Liver (tissue), 10 donors: ENCODE results near the gene CCDC182. TPM values are rescaled to one million over a fixed set of nuclear protein-coding genes. Genes with fewer than 3 reads are reported as not detected.

Experiments used
- DNase-seq: peaks from one replicate; pipeline ENCODE4 v3.0.0-alpha.2; 2017; ENCODE audit warnings: low spot score
- H3K27ac ChIP-seq, 2 donors: one replicate each; pipeline ENCODE4 v1.7.0; 2013; ENCODE audit warnings: inconsistent platforms in 2 of 2, low read length in 2 of 2, control low read depth in 1 of 2, low read depth in 1 of 2, mild to moderate bottlenecking in 1 of 2
- H3K27me3 ChIP-seq, 4 donors: one replicate each; pipeline versions ENCODE4 v1.6.1 to v1.7.0; 2013; ENCODE audit warnings: low read length in 3 of 4, inconsistent platforms in 1 of 4, mild to moderate bottlenecking in 1 of 4, moderate library complexity in 1 of 4; ENCODE audit not compliant: control insufficient read depth in 4 of 4, insufficient read depth in 4 of 4
- H3K36me3 ChIP-seq, 4 donors: one replicate each; pipeline versions ENCODE4 v1.6.1 to v1.7.0; 2013; ENCODE audit warnings: low read length in 3 of 4, mild to moderate bottlenecking in 3 of 4, low read depth in 1 of 4, moderate library complexity in 1 of 4; ENCODE audit not compliant: control insufficient read depth in 4 of 4, insufficient read depth in 3 of 4
- H3K4me1 ChIP-seq, 4 donors: one replicate each; pipeline versions ENCODE4 v1.6.1 to v1.7.0; 2013; ENCODE audit warnings: low read length in 3 of 4, mild to moderate bottlenecking in 3 of 4, moderate library complexity in 1 of 4; ENCODE audit not compliant: control insufficient read depth in 4 of 4, insufficient read depth in 4 of 4
- H3K4me3 ChIP-seq, 3 donors: one replicate each; pipeline versions ENCODE4 v1.6.1 to v1.7.0; 2013; ENCODE audit warnings: low read length in 3 of 3, control low read depth in 1 of 3, low read depth in 1 of 3, mild to moderate bottlenecking in 1 of 3
- H3K9ac ChIP-seq, 2 donors: one replicate each; pipeline ENCODE4 v1.7.0; 2013; ENCODE audit warnings: low read length in 2 of 2, mild to moderate bottlenecking in 2 of 2, moderate library complexity in 2 of 2, control low read depth in 1 of 2, low read depth in 1 of 2
- H3K9me3 ChIP-seq, 4 donors: one replicate each; pipeline versions ENCODE4 v1.6.1 to v1.7.0; 2013; ENCODE audit warnings: low read length in 3 of 4; ENCODE audit not compliant: control insufficient read depth in 4 of 4
- CTCF ChIP-seq: fragments of 150-350 bp; IDR thresholded peaks from 2 replicates; pipeline ENCODE4 v1.5.1; 2017; ENCODE audit warnings: improper control_type of control experiment, low read depth, low read length; ENCODE audit not compliant: missing input control
- EGR1 ChIP-seq, 2 donors: IDR thresholded peaks; 2 replicates each; pipeline ENCODE4 v1.6.1; 2016 to 2018; ENCODE audit warnings: antibody characterized with exemption in 2 of 2, low read depth in 2 of 2
- FOXA1 ChIP-seq: IDR thresholded peaks from 2 replicates; pipeline ENCODE4 v1.6.1; 2016; ENCODE audit warnings: antibody characterized with exemption
- GABPA ChIP-seq, 2 donors: IDR thresholded peaks in 1 of 2; conservative IDR thresholded peaks in 1 of 2; 2 replicates each; pipeline ENCODE4 v1.6.1; 2016; ENCODE audit warnings: antibody characterized with exemption in 2 of 2, mild to moderate bottlenecking in 1 of 2, moderate library complexity in 1 of 2
- HNF4G ChIP-seq: IDR thresholded peaks from 2 replicates; pipeline ENCODE4 v1.6.1; 2016; ENCODE audit warnings: antibody characterized with exemption
- JUND ChIP-seq, 2 donors: IDR thresholded peaks; 2 replicates each; pipeline ENCODE4 v1.6.1; 2016; ENCODE audit warnings: antibody characterized with exemption in 2 of 2
- MAX ChIP-seq: IDR thresholded peaks from 2 replicates; pipeline ENCODE4 v1.6.1; 2016; ENCODE audit warnings: antibody characterized with exemption
- NR2F2 ChIP-seq: IDR thresholded peaks from 2 replicates; pipeline ENCODE4 v1.6.1; 2016; ENCODE audit warnings: antibody characterized with exemption
- RAD21 ChIP-seq, 2 donors: IDR thresholded peaks; 2 replicates each; pipeline ENCODE4 v1.6.1; 2016; ENCODE audit warnings: antibody characterized with exemption in 2 of 2, mild to moderate bottlenecking in 2 of 2
- RXRA ChIP-seq, 2 donors: IDR thresholded peaks; 2 replicates each; pipeline ENCODE4 v1.6.1; 2017 to 2018; ENCODE audit warnings: antibody characterized with exemption in 2 of 2, mild to moderate bottlenecking in 1 of 2
- SP1 ChIP-seq: IDR thresholded peaks from 2 replicates; pipeline ENCODE4 v1.6.1; 2018; ENCODE audit warnings: antibody characterized with exemption, mild to moderate bottlenecking
- TAF1 ChIP-seq: conservative IDR thresholded peaks from 2 replicates; pipeline ENCODE4 v1.6.1; 2016; ENCODE audit warnings: antibody characterized with exemption, mild to moderate bottlenecking
- WGBS: extraction: QIAGEN DNeasy Blood & Tissue Kit; methylation state at CpG from one replicate; pipeline ENCODE4 v1.1.7; 2013; 5-methylcytosine and 5-hydroxymethylcytosine counted together
- polyA plus RNA-seq, 2 donors: library from polyadenylated mRNA; stranded (reverse) in 1 of 2; unstranded in 1 of 2; fragments of 200-250 nt in 1 of 2; fragments of >200 nt in 1 of 2; fragmentation: Nextera tagmentation in 1 of 2; extraction: Ambion mirVana in 1 of 2; gene quantifications; one replicate each; pipeline versions ENCODE4 v1.2.1 to v1.2.3, GENCODE V29; 2013 to 2015
- small RNA-seq: library from RNA; depleted of rRNA; stranded (forward); fragments of <200 nt; gene quantifications from one replicate; pipeline ENCODE3, GENCODE V24; 2014
- total RNA-seq, 2 donors: library from RNA; depleted of rRNA; stranded (reverse); fragments of >200 nt; gene quantifications; one replicate each; pipeline ENCODE4 v1.2.3, GENCODE V29; 2014
- TF ChIP-seq, protein P1 (sequence below): IDR thresholded peaks from 2 replicates; pipeline ENCODE4 v1.6.1; 2016; ENCODE audit warnings: antibody characterized with exemption
- TF ChIP-seq, protein P2 (sequence below): IDR thresholded peaks from 2 replicates; pipeline ENCODE4 v1.6.1; 2016; ENCODE audit warnings: antibody characterized with exemption, mild to moderate bottlenecking
- donor health status: healthy.
- donor health status: healthy.
- donor health status: healthy.
- donor health status: healthy.
- donor health status: healthy.

The CCDC182 gene
- total and polyA plus RNA-seq, 4 donors: not detected

GRCh38 chr17:57697197-57697596 lies 47.9 kb downstream of the CCDC182 start:
- WGBS: 92% methylated on average over 7 of the region's 7 CpGs
- H3K27me3 ChIP-seq: no peaks in the 10 kb centered on the region
- TF ChIP-seq, protein P1, sequence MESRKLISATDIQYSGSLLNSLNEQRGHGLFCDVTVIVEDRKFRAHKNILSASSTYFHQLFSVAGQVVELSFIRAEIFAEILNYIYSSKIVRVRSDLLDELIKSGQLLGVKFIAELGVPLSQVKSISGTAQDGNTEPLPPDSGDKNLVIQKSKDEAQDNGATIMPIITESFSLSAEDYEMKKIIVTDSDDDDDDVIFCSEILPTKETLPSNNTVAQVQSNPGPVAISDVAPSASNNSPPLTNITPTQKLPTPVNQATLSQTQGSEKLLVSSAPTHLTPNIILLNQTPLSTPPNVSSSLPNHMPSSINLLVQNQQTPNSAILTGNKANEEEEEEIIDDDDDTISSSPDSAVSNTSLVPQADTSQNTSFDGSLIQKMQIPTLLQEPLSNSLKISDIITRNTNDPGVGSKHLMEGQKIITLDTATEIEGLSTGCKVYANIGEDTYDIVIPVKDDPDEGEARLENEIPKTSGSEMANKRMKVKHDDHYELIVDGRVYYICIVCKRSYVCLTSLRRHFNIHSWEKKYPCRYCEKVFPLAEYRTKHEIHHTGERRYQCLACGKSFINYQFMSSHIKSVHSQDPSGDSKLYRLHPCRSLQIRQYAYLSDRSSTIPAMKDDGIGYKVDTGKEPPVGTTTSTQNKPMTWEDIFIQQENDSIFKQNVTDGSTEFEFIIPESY: no peak
- TF ChIP-seq TAF1 (no peak), NR2F2 (no peak), MAX (no peak), EGR1 (IDR thresholded peaks at IDR 0.05; ENCODE audit: low read depth in 2 of 2) (no peak), CTCF (no peak), FOXA1 (no peak), JUND (IDR thresholded peaks at IDR 0.05) (no peak), HNF4G (no peak), GABPA (IDR thresholded peaks at IDR 0.05 in 1 of 2, conservative IDR thresholded peaks at IDR 0.05 in 1 of 2) (no peak), RAD21 (IDR thresholded peaks at IDR 0.05) (no peak), RXRA (IDR thresholded peaks at IDR 0.05) (no peak)
- TF ChIP-seq, protein P2, sequence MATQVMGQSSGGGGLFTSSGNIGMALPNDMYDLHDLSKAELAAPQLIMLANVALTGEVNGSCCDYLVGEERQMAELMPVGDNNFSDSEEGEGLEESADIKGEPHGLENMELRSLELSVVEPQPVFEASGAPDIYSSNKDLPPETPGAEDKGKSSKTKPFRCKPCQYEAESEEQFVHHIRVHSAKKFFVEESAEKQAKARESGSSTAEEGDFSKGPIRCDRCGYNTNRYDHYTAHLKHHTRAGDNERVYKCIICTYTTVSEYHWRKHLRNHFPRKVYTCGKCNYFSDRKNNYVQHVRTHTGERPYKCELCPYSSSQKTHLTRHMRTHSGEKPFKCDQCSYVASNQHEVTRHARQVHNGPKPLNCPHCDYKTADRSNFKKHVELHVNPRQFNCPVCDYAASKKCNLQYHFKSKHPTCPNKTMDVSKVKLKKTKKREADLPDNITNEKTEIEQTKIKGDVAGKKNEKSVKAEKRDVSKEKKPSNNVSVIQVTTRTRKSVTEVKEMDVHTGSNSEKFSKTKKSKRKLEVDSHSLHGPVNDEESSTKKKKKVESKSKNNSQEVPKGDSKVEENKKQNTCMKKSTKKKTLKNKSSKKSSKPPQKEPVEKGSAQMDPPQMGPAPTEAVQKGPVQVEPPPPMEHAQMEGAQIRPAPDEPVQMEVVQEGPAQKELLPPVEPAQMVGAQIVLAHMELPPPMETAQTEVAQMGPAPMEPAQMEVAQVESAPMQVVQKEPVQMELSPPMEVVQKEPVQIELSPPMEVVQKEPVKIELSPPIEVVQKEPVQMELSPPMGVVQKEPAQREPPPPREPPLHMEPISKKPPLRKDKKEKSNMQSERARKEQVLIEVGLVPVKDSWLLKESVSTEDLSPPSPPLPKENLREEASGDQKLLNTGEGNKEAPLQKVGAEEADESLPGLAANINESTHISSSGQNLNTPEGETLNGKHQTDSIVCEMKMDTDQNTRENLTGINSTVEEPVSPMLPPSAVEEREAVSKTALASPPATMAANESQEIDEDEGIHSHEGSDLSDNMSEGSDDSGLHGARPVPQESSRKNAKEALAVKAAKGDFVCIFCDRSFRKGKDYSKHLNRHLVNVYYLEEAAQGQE: no peak
- DNase-seq: no peak
- H3K27ac ChIP-seq: no peak overlapping the region
- no peaks in the 10 kb centered on the region for H3K9me3 ChIP-seq
- H3K4me3 ChIP-seq: no peak overlapping the region
- no peak overlapping the region for H3K9ac ChIP-seq
- H3K4me1 ChIP-seq: no peaks in the 10 kb centered on the region
- H3K36me3 ChIP-seq: no peaks in the 10 kb centered on the region

GRCh38 chr17:57696050-57696449 lies 49.0 kb downstream of the CCDC182 start:
- no peaks in the 10 kb centered on the region for H3K36me3 ChIP-seq
- no peaks in the 10 kb centered on the region for H3K27me3 ChIP-seq
- H3K27ac ChIP-seq: no peak overlapping the region
- no peaks in the 10 kb centered on the region for H3K9me3 ChIP-seq
- H3K9ac ChIP-seq: no peak overlapping the region
- H3K4me1 ChIP-seq: no peaks in the 10 kb centered on the region
- no peak overlapping the region for H3K4me3 ChIP-seq
- DNase-seq: no peak
- TF ChIP-seq SP1 (no peak), GABPA (IDR thresholded peaks at IDR 0.05 in 1 of 2, conservative IDR thresholded peaks at IDR 0.05 in 1 of 2) (no peak), EGR1 (IDR thresholded peaks at IDR 0.05; ENCODE audit: low read depth in 2 of 2) (no peak), NR2F2 (no peak)
- 72% methylated on average over 3 of the region's 3 CpGs for WGBS

Small RNAs within 50 kb of the gene (small RNA-seq; reads per million reads assigned to genes)
- gene RN7SKP94: 0.07 reads per million

Other genes starting within 250 kb of the CCDC182 start
- gene MRPS23, start 104.7 kb upstream of the CCDC182 start, total RNA-seq: 10 to 100 TPM in 1 of 2 donors, 1 to 10 TPM in 1; 9.8 to 13.7 TPM
- gene MRPS23, start 104.7 kb upstream of the CCDC182 start, polyA plus RNA-seq: 10 to 100 TPM; 20.1 to 24.3 TPM
- 1 to 10 TPM; 2.6 to 3.2 TPM for gene CUEDC1, start 210.1 kb upstream of the CCDC182 start, total RNA-seq
- 1 to 10 TPM; 3.6 to 4.9 TPM for gene CUEDC1, start 210.1 kb upstream of the CCDC182 start, polyA plus RNA-seq
- 10 to 100 TPM; 14.6 to 26.2 TPM for gene VEZF1, start 243.0 kb upstream of the CCDC182 start, total RNA-seq
- 1 to 10 TPM; 7.9 to 8.2 TPM for gene VEZF1, start 243.0 kb upstream of the CCDC182 start, polyA plus RNA-seq